HEK293 (cell line): Measurements from ENCODE around the gene SLC7A1.

ENCODE experiments used
- CTCF ChIA-PET: fragments of 350-600 bp; formaldehyde crosslinking; extraction: SDS; loops from one replicate; lab custom pipeline; 2021; ENCODE audit warnings: antibody characterized with exemption; lab: Yijun Ruan, JAX
- POLR2A ChIA-PET: fragments of 300-600 bp; formaldehyde crosslinking; extraction: SDS; loops from one replicate; lab custom pipeline; 2020; ENCODE audit warnings: antibody characterized with exemption, inconsistent platforms; lab: Yijun Ruan, JAX
- H3K27ac ChIP-seq: fragments of 200-500 bp; sonication (Bioruptor generic); 2 replicates; pipeline ENCODE4 v1.5.1; 2014; ENCODE audit warnings: low read depth, low read length, control low read depth, inconsistent platforms; ENCODE audit errors: extremely low read depth
- H3K36me3 ChIP-seq, 2 experiments: fragments of 200-500 bp in 1 of 2; sonication (Bioruptor generic) in 1 of 2; 1 replicate in 1 of 2; 2 replicates in 1 of 2; pipeline ENCODE4 v1.5.1; 2014 to 2017; ENCODE audit warnings: inconsistent platforms in 2 of 2, low read length in 2 of 2; ENCODE audit not compliant: control insufficient read depth in 2 of 2, insufficient read depth in 1 of 2
- H3K4me1 ChIP-seq: fragments of 200-500 bp; sonication (Bioruptor generic); 2 replicates; pipeline ENCODE4 v1.5.1; 2014; ENCODE audit warnings: mild to moderate bottlenecking, low read length, inconsistent platforms; ENCODE audit not compliant: control insufficient read depth, insufficient read depth
- H3K4me3 ChIP-seq: 2 replicates; pipeline ENCODE4 v1.5.1; 2011; ENCODE audit warnings: low read depth, mild to moderate bottlenecking, control low read depth, low read length, moderate library complexity
- H3K9me3 ChIP-seq: fragments of 200-500 bp; sonication (Bioruptor generic); 2 replicates; pipeline ENCODE4 v1.5.1; 2014; ENCODE audit warnings: low read depth, low read length, inconsistent platforms; ENCODE audit not compliant: control insufficient read depth, insufficient read depth
- BCL11B ChIP-seq: fragments of 450-650 bp; formaldehyde crosslinking; IDR thresholded peaks from 2 replicates; pipeline ENCODE4 v1.5.1; 2016; ENCODE audit warnings: low read depth, missing biosample characterization, missing genetic modification characterization
- KLF16 ChIP-seq: fragments of 450-650 bp; formaldehyde crosslinking; IDR thresholded peaks from 2 replicates; pipeline ENCODE4 v1.5.1; 2017; ENCODE audit warnings: missing biosample characterization, missing genetic modification characterization
- KLF7 ChIP-seq: fragments of 450-650 bp; formaldehyde crosslinking; IDR thresholded peaks from 2 replicates; pipeline ENCODE4 v1.5.1; 2016; ENCODE audit warnings: missing biosample characterization, missing genetic modification characterization, borderline replicate concordance
- SP3 ChIP-seq: fragments of 450-650 bp; formaldehyde crosslinking; IDR thresholded peaks from 2 replicates; pipeline ENCODE4 v1.5.1; 2016; ENCODE audit warnings: missing biosample characterization, missing genetic modification characterization
- ZBTB17 ChIP-seq: fragments of 450-650 bp; formaldehyde crosslinking; IDR thresholded peaks from 2 replicates; pipeline ENCODE4 v1.5.1; 2016; ENCODE audit warnings: missing biosample characterization, missing genetic modification characterization
- ZFP3 ChIP-seq: fragments of 450-650 bp; formaldehyde crosslinking; IDR thresholded peaks from 2 replicates; pipeline ENCODE4 v1.5.1; 2016; ENCODE audit warnings: low read depth, missing biosample characterization, missing genetic modification characterization
- ZFP37 ChIP-seq: fragments of 450-650 bp; formaldehyde crosslinking; IDR thresholded peaks from 2 replicates; pipeline ENCODE4 v1.5.1; 2016; ENCODE audit warnings: missing biosample characterization, missing genetic modification characterization
- ZNF16 ChIP-seq: fragments of 450-650 bp; formaldehyde crosslinking; IDR thresholded peaks from 2 replicates; pipeline ENCODE4 v1.5.1; 2016; ENCODE audit warnings: low read depth, missing biosample characterization, missing genetic modification characterization
- ZNF184 ChIP-seq: fragments of 450-650 bp; IDR thresholded peaks from 2 replicates; pipeline ENCODE4 v1.5.1; 2018; ENCODE audit warnings: missing biosample characterization, mild to moderate bottlenecking, missing genetic modification characterization
- ZNF19 ChIP-seq: fragments of 450-650 bp; formaldehyde crosslinking; IDR thresholded peaks from 2 replicates; pipeline ENCODE4; 2016; ENCODE audit warnings: missing biosample characterization, missing genetic modification characterization, low read depth
- ZNF202 ChIP-seq: fragments of 450-650 bp; formaldehyde crosslinking; IDR thresholded peaks from 2 replicates; pipeline ENCODE4 v1.5.1; 2016; ENCODE audit warnings: missing biosample characterization, missing genetic modification characterization, borderline replicate concordance
- ZNF23 ChIP-seq: fragments of 450-650 bp; formaldehyde crosslinking; IDR thresholded peaks from 2 replicates; pipeline ENCODE4 v1.5.1; 2016; ENCODE audit warnings: missing biosample characterization, missing genetic modification characterization, borderline replicate concordance
- ZNF335 ChIP-seq: fragments of 450-650 bp; formaldehyde crosslinking; conservative IDR thresholded peaks from 2 replicates; pipeline ENCODE4 v1.5.1; 2016; ENCODE audit warnings: missing biosample characterization, missing genetic modification characterization
- ZNF404 ChIP-seq: fragments of 450-650 bp; formaldehyde crosslinking; IDR thresholded peaks from 2 replicates; pipeline ENCODE4 v1.5.1; 2017; ENCODE audit warnings: missing biosample characterization, missing genetic modification characterization
- ZNF514 ChIP-seq: fragments of 450-650 bp; formaldehyde crosslinking; IDR thresholded peaks from 2 replicates; pipeline ENCODE4 v1.5.1; 2016; ENCODE audit warnings: missing biosample characterization, missing genetic modification characterization
- ZNF548 ChIP-seq: fragments of 450-650 bp; formaldehyde crosslinking; IDR thresholded peaks from 2 replicates; pipeline ENCODE4 v1.5.1; 2016; ENCODE audit warnings: missing biosample characterization, missing genetic modification characterization
- ZNF555 ChIP-seq: fragments of 450-650 bp; formaldehyde crosslinking; conservative IDR thresholded peaks from 2 replicates; pipeline ENCODE4 v1.5.1; 2017; ENCODE audit warnings: missing biosample characterization, mild to moderate bottlenecking, missing genetic modification characterization, inconsistent platforms
- ZNF596 ChIP-seq: fragments of 450-650 bp; IDR thresholded peaks from 2 replicates; pipeline ENCODE4 v1.5.0; 2018; ENCODE audit warnings: missing biosample characterization, mild to moderate bottlenecking, missing genetic modification characterization, moderate library complexity
- ZNF626 ChIP-seq: fragments of 450-650 bp; sonication (Bioruptor Pico); formaldehyde crosslinking; IDR thresholded peaks from 2 replicates; pipeline ENCODE4 v1.5.1; 2018; ENCODE audit warnings: missing biosample characterization, missing genetic modification characterization, inconsistent platforms
- ZNF629 ChIP-seq: fragments of 450-650 bp; formaldehyde crosslinking; IDR thresholded peaks from 2 replicates; pipeline ENCODE4 v1.5.1; 2017; ENCODE audit warnings: missing biosample characterization, missing genetic modification characterization
- ZNF664 ChIP-seq: fragments of 450-650 bp; formaldehyde crosslinking; IDR thresholded peaks from 2 replicates; pipeline ENCODE4 v1.5.1; 2016; ENCODE audit warnings: missing biosample characterization, missing genetic modification characterization
- TF ChIP-seq, protein P1 (sequence below): sonication (generic); formaldehyde crosslinking; IDR thresholded peaks from 2 replicates; pipeline ENCODE4 v1.8.1; 2022; ENCODE audit warnings: mild to moderate bottlenecking, moderate library complexity, missing genetic modification reagents
- TF ChIP-seq, protein P2 (sequence below): fragments of 450-650 bp; formaldehyde crosslinking; IDR thresholded peaks from 2 replicates; pipeline ENCODE4 v1.5.1; 2016; ENCODE audit warnings: missing biosample characterization, missing genetic modification characterization

Gene SLC7A1

DNA sequence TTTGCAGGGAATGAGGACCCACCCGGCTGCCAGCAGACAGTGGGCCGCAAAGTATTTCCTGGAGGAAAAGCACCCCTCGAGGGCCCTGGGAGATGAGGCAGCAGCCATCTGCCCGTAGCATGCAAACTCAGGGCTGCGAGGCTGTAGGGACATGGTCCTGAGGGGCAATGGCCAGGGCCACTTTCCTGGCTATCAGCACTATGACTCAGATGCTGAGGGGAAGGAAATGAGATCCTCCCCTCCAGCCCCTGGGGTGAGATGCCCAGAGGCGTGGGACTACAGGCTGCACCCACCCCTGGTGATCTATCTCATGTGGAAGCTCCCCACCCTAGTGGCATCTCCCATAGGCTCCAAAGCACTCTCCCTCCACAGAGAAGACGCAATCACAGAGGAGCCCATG, 80.1 kb downstream of the SLC7A1 start:
- ChIA-PET POLR2A (no interaction called here), CTCF (no interaction called here)
- Histone ChIP-seq H3K9me3 (no peaks in the 10 kb centered on the region), H3K4me3 (no peak overlapping the region), H3K27ac (no peak overlapping the region), H3K4me1 (no peaks in the 10 kb centered on the region), H3K36me3 (peaks cover 0 to 90% of the 10 kb centered on the region in 2 experiments; a peak in 2 of 3 replicates)
- no peak for TF ChIP-seq ZFP37
- no peak for TF ChIP-seq ZNF19 (tag by site-specific recombination)
- TF ChIP-seq, protein P1, sequence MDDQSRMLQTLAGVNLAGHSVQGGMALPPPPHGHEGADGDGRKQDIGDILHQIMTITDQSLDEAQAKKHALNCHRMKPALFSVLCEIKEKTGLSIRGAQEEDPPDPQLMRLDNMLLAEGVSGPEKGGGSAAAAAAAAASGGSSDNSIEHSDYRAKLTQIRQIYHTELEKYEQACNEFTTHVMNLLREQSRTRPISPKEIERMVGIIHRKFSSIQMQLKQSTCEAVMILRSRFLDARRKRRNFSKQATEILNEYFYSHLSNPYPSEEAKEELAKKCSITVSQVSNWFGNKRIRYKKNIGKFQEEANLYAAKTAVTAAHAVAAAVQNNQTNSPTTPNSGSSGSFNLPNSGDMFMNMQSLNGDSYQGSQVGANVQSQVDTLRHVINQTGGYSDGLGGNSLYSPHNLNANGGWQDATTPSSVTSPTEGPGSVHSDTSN (CRISPR knock-in tag), result no peak
- TF ChIP-seq ZBTB17, result no peak
- TF ChIP-seq ZNF514, result no peak
- no peak for TF ChIP-seq ZNF626 (tag by site-specific recombination)
- no peak for TF ChIP-seq ZNF548 (tag by site-specific recombination)
- no peak for TF ChIP-seq ZNF596 (tag by site-specific recombination)
- TF ChIP-seq KLF7, result no peak
- no peak for TF ChIP-seq ZNF202 (tag by site-specific recombination)
- TF ChIP-seq ZNF555 (tag by site-specific recombination), result no peak
- TF ChIP-seq ZNF404 (tag by site-specific recombination), result no peak

DNA sequence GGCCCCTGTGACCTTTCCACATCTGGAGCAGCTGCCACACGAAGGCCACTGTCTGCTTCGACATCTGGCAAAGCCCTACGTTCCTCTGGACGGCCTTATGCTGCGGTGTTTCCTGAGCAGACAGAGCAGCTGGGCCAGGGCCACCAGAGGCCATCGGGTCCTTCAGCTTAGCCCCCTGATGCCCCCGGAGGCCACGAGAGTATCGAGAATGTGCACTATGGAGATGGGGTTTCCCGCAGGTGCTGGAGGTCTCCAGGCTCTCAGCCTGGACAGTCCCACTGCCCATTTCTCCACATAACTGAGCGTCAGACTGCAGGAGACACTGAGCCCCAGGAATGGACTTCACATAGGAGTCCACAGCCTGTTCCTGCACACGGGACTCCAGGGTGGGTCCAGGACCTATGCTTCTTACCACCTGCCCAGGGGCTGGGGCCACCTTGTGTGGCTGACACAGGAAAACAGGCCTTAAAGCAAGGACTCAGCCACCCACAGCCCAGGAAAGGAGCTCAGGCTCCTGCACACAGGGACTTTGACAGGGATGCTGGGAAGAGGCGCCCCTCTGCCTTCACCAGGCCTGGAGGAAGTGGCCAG, 80.7 kb downstream of the SLC7A1 start:
- H3K36me3 ChIP-seq, result peaks cover 0 to 85% of the 10 kb centered on the region in 2 experiments; a peak in 2 of 3 replicates
- CTCF ChIA-PET, result no interaction called here
- H3K27ac ChIP-seq, result no peak overlapping the region
- H3K9me3 ChIP-seq, result no peaks in the 10 kb centered on the region
- H3K4me1 ChIP-seq, result no peaks in the 10 kb centered on the region
- TF ChIP-seq ZNF335 (tag by site-specific recombination) (no peak), ZNF664 (tag by site-specific recombination) (no peak), ZNF16 (tag by site-specific recombination) (no peak), ZNF184 (tag by site-specific recombination) (no peak), ZNF23 (tag by site-specific recombination) (no peak), ZNF629 (tag by site-specific recombination) (no peak), KLF16 (tag by site-specific recombination) (no peak), ZNF202 (tag by site-specific recombination) (no peak), BCL11B (tag by site-specific recombination) (no peak), SP3 (tag by site-specific recombination) (no peak), ZFP3 (tag by site-specific recombination) (no peak)
- TF ChIP-seq, protein P2, sequence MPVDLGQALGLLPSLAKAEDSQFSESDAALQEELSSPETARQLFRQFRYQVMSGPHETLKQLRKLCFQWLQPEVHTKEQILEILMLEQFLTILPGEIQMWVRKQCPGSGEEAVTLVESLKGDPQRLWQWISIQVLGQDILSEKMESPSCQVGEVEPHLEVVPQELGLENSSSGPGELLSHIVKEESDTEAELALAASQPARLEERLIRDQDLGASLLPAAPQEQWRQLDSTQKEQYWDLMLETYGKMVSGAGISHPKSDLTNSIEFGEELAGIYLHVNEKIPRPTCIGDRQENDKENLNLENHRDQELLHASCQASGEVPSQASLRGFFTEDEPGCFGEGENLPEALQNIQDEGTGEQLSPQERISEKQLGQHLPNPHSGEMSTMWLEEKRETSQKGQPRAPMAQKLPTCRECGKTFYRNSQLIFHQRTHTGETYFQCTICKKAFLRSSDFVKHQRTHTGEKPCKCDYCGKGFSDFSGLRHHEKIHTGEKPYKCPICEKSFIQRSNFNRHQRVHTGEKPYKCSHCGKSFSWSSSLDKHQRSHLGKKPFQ (tag by site-specific recombination), result no peak
- TF ChIP-seq, all 188 proteins: peak for 0
- POLR2A ChIA-PET, result no interaction called here
- H3K4me3 ChIP-seq, result no peak overlapping the region
